Osteocyte (in vitro differentiated cells): ENCODE measurements around the gene RAMACL. TPM values are rescaled to one million over a fixed set of nuclear protein-coding genes. Genes with fewer than 3 reads are reported as not detected.

ENCODE experiments used
- DNase-seq: peaks from one replicate; pipeline ENCODE4 v3.0.0; 2021; ENCODE audit warnings: mixed read lengths; ENCODE audit not compliant: unreplicated experiment; ENCODE audit errors: extremely low spot score
- H3K27ac Mint-ChIP-seq: one replicate; pipeline ENCODE4 v1.8.0; 2021; ENCODE audit warnings: mild to moderate bottlenecking, mixed read lengths; ENCODE audit not compliant: unreplicated experiment
- H3K27me3 Mint-ChIP-seq: one replicate; pipeline ENCODE4 v1.8.0; 2021; ENCODE audit warnings: mixed read lengths; ENCODE audit not compliant: unreplicated experiment
- H3K36me3 Mint-ChIP-seq: one replicate; pipeline ENCODE4 v1.8.0; 2021; ENCODE audit warnings: mixed read lengths; ENCODE audit not compliant: unreplicated experiment
- H3K4me1 Mint-ChIP-seq: one replicate; pipeline ENCODE4 v1.8.0; 2021; ENCODE audit warnings: mixed read lengths; ENCODE audit not compliant: unreplicated experiment
- H3K4me3 Mint-ChIP-seq: one replicate; pipeline ENCODE4 v1.8.0; 2021; ENCODE audit warnings: mild to moderate bottlenecking, moderate library complexity, mixed read lengths; ENCODE audit not compliant: unreplicated experiment
- H3K9me3 Mint-ChIP-seq: one replicate; pipeline ENCODE4 v1.8.0; 2021; ENCODE audit warnings: mixed read lengths; ENCODE audit not compliant: unreplicated experiment
- total RNA-seq: library from RNA; stranded (reverse); gene quantifications from 2 replicates; pipeline ENCODE4 v1.2.1, GENCODE V29; 2021
- TF ChIP-seq, protein P1 (sequence below): fragments of 200-600 bp; sonication (generic); IDR thresholded peaks from 2 replicates; pipeline ENCODE4 v1.5.0; 2021; ENCODE audit warnings: antibody characterized with exemption, mild to moderate bottlenecking, moderate library complexity

Gene RAMACL
- total RNA-seq, 1 donor from 2014 or later, result 3.6 TPM

DNA sequence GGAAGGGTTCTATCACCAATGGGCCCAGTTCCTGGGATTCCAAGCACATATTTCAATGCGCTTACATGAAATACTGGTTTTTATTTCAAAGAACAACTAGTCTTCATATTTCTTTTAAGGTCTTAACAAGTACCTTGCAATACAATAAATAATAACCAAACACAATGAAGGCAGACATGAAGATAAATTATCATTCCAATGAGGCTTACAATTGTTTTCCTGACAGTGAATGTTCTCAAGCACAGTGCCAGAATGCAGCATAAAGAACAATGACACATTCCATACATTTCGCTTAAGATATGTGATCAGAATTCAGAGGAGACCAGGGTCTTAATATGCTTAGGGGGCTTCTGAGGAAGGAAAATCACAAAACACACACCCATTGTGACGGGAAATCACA is 26.3 kb downstream of the RAMACL start:
- H3K27ac Mint-ChIP-seq, result no peak overlapping the region
- peaks cover 23% of the 10 kb centered on the region for H3K4me1 Mint-ChIP-seq
- TF ChIP-seq, protein P1, sequence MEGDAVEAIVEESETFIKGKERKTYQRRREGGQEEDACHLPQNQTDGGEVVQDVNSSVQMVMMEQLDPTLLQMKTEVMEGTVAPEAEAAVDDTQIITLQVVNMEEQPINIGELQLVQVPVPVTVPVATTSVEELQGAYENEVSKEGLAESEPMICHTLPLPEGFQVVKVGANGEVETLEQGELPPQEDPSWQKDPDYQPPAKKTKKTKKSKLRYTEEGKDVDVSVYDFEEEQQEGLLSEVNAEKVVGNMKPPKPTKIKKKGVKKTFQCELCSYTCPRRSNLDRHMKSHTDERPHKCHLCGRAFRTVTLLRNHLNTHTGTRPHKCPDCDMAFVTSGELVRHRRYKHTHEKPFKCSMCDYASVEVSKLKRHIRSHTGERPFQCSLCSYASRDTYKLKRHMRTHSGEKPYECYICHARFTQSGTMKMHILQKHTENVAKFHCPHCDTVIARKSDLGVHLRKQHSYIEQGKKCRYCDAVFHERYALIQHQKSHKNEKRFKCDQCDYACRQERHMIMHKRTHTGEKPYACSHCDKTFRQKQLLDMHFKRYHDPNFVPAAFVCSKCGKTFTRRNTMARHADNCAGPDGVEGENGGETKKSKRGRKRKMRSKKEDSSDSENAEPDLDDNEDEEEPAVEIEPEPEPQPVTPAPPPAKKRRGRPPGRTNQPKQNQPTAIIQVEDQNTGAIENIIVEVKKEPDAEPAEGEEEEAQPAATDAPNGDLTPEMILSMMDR, result no peak
- H3K4me3 Mint-ChIP-seq, result no peak overlapping the region
- H3K27me3 Mint-ChIP-seq, result no peaks in the 10 kb centered on the region
- DNase-seq, result no peak
- H3K36me3 Mint-ChIP-seq, result peaks cover 36% of the 10 kb centered on the region
- H3K9me3 Mint-ChIP-seq, result peaks cover 25% of the 10 kb centered on the region

DNA sequence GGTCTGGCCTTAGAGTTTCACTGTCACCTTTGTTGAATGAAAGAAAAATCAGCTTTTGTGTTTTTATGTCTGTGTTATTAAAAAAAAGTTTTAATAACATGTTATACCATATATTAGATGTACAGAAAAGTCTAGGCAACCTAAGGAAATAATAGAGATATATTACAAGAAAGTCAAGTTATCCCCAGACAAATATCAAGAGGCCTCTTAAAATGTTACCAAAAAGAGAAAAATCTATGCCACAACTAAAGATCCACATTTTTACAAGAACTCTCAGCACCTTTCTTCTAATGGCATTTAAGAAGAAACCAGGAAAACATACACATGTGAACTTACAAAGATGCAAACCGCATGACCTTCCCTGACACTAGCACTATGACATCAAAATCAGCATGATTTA is 26.8 kb downstream of the RAMACL start:
- Mint-ChIP-seq H3K27me3 (no peaks in the 10 kb centered on the region), H3K4me1 (peaks cover 29% of the 10 kb centered on the region), H3K36me3 (peaks cover 37% of the 10 kb centered on the region), H3K9me3 (peaks cover 25% of the 10 kb centered on the region), H3K27ac (no peak overlapping the region), H3K4me3 (no peak overlapping the region)
- TF ChIP-seq, protein P1, result no peak
- DNase-seq, result no peak

DNA sequence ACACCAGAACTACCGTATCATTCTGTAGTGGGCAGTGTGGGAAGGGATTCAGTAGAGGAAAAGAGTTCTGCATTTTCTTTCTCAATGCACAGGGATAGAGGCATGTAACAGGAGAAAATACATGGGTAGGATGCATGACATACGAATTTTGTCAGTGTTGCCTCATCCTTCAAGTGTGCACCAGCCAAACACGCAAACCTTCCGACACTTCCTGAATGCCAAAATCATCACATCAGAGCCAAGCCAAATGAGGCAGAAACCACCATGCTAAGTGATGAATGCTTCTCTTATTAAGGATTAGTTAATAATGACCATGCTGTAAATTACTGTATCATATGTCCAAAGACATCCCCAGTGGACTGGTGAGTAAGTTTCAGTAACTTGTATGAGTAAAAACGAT is 27.3 kb downstream of the RAMACL start:
- no peak overlapping the region for H3K4me3 Mint-ChIP-seq
- peaks cover 33% of the 10 kb centered on the region for H3K36me3 Mint-ChIP-seq
- peaks cover 25% of the 10 kb centered on the region for H3K9me3 Mint-ChIP-seq
- no peak for DNase-seq
- TF ChIP-seq, protein P1, result no peak
- H3K27me3 Mint-ChIP-seq, result no peaks in the 10 kb centered on the region
- peaks cover 34% of the 10 kb centered on the region for H3K4me1 Mint-ChIP-seq
- H3K27ac Mint-ChIP-seq, result no peak overlapping the region

DNA sequence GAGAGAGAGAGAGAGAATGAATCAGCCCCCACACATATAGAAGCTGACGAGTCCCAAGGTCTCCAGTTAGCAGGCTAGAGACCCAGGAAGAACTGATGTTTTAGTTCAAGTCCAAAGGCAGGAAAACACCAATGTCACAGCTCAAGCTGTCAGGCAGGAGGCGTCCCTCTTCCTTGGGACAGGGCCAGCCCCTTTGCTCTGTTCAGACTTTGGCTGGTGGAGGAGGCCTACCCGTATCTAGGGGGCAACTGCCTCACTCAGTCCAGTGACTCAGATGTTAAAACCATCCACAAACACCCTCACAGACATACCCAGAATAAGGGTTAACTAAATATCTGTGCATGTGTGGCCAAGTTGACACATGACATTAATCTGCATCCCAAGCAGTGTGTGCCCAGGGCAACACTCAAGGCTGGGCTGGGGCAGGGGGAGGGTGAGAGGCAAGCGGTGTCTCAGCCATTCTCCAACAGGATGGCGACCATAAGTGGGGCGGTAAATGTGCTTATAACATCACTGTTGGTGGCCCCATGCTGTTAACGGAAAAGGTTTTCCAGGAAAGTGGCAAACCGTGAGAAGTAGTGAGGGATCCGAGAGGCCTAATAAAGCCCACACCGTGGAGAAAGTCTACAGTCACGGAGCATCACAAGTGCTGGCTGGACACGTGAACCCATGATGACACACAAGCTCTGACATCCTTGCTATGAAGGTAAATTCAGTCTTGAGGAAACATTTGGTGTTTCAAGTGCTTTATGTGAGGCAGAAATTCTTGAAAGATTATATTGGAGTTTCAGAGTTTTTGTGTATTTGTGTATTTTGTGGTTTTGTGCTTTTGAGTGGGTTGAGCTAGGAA is 28.1 kb downstream of the RAMACL start:
- Mint-ChIP-seq H3K4me1 (peaks cover 42% of the 10 kb centered on the region), H3K27me3 (no peaks in the 10 kb centered on the region), H3K4me3 (no peak overlapping the region), H3K27ac (no peak overlapping the region), H3K9me3 (peaks cover 25% of the 10 kb centered on the region), H3K36me3 (peaks cover 33% of the 10 kb centered on the region)
- DNase-seq, result no peak
- TF ChIP-seq, protein P1, result no peak

DNA sequence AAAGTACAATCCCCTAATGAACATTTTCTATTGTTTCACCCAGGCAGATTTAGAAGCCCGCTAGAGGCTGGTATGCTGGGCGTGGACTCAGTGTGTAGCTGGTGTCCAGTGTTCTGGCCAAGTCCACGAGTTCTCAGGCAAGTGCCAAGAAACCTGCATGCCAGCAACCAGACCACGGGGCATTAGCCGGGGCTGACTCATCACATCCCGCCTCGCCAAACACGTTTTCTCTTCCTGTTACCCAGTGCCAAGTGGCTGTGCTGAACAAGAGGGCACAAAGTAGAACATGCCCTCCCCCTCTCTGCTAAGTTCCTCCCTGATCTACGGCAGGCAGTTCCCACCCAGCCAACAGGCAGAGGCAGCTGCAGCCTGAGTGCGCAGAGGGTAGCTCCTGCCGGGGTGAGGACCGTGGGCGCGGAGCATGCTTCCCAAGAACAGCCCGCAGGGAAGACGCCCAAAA is 29.6 kb downstream of the RAMACL start:
- DNase-seq, result peak; percentile 92

More for the DNA sequence above, 29.6 kb downstream of the RAMACL start:
- Mint-ChIP-seq H3K4me3 (no peak overlapping the region), H3K36me3 (peaks cover 30% of the 10 kb centered on the region), H3K9me3 (peaks cover 25% of the 10 kb centered on the region), H3K4me1 (peaks cover 50% of the 10 kb centered on the region), H3K27ac (peak overlapping the region; percentile 88), H3K27me3 (no peaks in the 10 kb centered on the region)
- TF ChIP-seq, protein P1, result no peak
